GM10847 (cell line): Measurements from ENCODE around the gene MAP2K6.

Experiments
- POLR2A ChIP-seq: IDR thresholded peaks from 2 replicates; pipeline ENCODE4 v1.6.1; 2011; ENCODE audit not compliant: insufficient read length; ENCODE audit errors: extremely low read depth

MAP2K6 gene

DNA sequence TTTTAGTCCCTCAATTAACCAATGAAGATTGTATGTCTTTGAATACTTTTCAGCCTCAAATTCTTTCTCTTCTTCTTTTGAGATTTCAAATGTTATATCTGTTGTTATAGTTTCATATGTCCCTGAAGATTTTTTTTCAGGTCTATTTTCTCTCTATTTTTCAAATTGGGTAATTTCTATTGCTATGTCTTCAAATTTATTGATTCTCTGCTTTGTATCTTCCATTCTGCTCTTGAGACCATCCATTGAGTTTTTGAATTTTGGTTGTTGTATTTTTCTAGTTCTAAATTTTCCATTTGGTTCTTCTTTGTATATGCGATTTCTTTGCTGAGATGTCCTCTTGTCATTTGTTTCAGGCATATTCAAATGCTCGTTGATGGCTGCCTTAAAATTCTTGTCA is 26.7 kb downstream of the MAP2K6 start:
- no peak for TF ChIP-seq POLR2A

DNA sequence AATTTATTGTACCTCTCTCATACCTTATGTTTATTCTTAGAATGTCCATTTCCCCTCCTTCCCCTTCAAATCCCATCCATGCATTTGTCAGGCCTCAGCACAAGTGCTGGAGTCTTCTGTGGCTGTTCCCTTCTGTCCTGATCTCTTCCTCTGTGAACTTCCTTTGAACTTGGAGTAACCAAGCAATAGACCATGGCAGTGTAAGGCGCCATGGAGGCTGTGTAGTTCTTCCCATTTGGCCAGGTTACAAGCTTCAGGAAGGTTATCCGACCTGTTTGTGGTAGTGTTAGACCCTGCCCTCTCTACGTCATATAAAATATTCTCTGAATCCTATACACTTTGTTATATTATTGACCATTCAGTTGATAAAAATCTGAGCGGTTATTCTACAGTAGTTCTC is 28.6 kb downstream of the MAP2K6 start:
- TF ChIP-seq POLR2A, result no peak

DNA sequence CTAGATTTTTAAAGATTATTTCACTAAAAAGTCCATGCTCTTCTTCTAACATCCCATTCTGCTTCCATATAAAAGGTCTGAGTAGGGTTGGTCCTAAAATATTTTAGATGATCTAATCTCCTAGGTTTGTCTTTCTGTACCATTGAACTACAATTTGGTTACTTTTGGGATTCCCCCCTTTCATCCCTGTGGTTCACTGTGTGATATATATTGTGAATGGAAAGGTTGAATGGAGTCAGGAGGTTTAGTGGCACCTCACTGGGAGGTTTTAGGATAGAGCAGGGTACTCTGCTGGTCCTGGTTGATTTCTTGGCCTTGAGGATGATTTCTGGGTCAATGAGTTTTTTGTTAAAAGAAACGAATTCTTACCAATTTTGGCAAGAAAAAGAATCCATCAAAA is 29.5 kb downstream of the MAP2K6 start:
- TF ChIP-seq POLR2A, result no peak

DNA sequence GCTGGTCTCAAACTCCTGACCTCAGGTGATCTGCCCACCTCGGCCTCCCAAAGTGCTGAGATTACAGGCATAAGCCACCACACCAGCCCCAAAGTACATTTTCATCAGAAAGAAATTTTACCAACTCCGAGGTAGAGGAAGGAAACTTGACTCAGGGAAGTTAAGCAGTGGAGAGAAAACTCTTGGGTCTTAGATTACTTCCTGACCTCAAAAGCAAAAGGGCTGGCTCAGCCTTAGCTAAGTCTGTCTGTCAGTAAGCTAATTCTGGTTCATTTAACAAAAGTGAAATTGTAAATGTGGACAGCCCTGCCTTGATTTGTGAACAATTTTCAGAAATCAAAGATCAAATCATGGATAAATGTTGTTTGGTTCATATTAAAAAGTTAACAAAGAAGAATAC is 30.6 kb downstream of the MAP2K6 start:
- TF ChIP-seq POLR2A, result no peak

DNA sequence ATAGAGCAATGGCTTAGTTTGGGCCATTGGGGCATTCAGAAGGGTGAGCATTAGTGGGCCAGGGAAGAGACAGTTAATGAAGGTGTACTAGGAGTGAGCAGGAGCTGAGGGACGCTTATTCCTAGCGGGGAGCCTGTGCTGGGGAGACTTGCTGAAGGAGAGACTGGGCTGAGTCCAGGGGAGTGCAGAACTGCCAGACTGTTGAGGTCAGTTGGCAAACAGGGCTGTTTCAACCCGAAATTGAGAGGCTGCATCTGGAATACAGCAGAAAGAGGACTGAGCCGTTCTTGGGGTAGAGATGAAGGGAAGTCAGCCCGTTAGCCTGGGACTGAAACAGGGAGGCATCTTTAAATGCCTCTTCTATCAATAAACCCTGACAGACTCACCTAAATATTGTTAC is 33.2 kb downstream of the MAP2K6 start:
- TF ChIP-seq POLR2A, result no peak

DNA sequence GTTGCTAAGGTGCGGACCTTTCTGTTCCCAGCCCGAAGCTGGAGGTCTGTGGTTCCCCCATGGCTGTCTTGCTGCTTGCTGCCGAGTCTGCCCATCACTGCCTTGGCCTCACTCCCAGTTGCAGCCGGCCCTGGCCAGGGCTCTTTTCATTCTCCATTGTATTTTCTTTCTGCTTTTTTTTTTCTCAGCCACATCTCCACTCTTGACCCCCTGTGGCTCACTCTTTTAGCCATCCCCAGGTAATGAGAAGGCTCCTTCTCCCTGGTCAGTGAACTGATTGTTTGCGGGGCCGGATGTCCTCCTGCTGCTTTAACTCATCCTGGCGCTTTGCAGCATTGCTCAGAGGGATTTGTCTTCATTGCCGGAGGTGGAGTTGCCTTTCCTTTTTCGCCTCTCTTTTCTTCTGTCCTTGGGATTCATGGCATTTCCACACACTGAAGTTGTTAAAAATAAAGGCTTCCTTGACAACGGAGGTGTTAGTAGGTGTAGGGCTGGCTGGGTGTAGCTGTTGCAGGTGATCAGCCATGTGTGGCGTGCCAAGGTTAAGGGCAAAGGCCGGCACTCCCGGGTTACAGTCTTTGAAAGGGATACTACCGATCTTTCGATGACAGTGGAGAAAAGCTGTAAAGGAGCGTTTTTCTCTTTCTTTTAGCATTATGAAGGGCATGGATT is 34.1 kb downstream of the MAP2K6 start:
- TF ChIP-seq POLR2A, result no peak

DNA sequence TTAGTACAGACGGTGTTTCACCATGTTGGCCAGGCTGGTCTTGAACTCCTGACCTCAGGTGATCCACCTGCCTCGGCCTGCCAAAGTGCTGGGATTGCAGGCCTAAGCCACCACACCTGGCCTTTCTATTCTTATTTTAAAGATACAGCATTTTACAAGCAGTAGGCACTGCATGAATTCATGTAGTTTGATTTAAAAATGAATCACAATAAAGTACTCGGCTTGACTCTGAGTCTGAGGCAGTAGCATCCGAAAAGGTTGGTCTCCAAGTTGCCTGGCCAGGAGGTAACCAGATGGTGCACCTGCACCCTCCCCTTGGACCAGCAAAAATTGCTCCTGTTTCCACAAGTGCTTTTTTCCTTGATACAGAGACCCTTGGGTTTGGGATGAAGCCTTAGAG is 35.6 kb downstream of the MAP2K6 start:
- no peak for TF ChIP-seq POLR2A

DNA sequence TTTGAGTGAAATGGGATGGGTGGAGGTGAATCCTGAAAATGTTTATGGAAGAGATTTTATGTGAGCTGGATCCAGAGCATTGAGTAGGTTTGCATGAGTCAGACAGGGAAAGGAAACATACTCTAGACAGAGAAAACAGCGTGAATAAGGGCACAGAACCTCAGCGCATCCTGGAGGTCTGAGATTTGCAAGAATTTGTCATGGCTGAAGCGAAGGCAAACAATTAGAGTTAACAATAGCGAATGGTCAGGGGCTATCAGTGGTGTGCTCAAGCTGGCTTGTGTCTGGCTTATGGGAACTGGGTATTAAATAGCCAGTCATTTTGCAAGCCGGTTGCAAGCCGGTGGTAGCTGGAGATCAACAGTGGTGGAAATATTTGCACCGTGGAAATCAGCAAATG is 36.4 kb downstream of the MAP2K6 start:
- TF ChIP-seq POLR2A, result no peak

DNA sequence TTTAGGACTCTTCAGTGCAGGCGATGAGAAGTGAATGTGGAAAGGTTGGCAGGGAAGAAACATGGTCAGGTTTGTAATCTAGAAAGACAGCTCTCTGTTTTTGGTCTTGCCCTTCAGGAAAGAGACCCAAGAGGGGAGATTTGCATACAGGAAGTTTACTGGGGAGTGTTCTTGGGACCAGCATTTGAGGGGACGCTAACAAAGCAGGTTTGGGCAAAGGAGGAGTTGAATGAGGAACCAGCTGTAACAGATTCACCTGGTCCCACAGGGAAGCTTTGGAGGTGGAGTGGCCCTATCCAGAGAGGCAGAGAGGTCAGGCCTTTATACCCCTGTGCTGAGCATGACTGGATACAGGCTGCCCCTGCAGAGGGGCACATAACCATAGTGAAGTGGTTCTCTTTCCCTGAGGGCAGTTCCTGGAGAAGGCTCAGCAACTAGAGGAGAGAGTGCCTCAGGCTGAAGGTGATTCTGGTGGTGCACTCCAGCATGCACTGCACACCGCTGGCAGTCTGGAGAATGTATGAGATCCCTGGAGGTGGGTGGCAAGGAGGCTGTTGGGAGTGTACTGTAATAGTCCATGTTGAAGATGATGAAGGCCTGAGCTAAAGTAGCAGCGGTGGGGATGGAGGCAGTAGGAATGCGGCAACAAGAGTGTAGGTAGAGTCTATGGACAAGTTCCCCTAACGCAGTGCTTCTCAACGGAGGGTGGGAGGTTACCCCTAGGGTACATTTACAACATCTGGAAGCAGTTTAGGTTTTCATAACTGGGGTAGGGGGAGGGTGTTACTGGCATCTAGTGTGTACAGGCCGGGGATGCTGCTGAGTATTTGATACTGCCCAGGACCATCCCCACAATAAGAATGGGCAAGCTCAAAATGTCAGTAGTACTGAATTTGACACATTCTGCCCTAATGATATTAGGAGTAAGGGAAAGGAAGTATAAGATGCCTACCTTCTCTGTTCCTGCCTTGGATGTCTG is 37.2 kb downstream of the MAP2K6 start:
- no peak for TF ChIP-seq POLR2A

DNA sequence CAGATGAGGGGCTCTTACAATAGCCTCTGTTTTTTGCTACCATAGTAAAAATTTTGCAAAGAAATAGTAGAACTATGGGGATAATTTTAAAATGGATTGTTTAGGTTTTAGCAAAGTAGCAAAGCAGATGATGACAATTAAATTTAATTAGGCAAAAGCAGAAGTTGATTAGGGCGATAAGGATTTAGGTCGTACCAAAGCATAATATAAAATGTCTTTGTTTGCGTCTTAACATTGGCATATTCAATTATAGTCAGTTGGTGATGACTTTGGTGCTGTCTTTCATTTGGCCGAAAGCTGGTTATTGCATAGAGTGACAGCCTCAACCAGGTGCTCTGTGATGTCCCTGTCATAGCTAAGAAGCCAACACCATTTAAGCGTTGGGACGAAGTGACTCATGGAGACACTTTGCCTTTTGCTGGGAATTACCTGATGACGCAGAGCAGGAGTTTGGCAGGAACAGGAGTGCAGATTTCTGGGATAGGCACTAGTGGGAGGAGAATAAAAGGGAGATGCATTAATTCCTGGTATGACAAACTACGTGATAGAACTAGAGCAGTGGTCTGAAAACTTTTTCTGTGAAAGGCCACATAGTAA is 38.3 kb downstream of the MAP2K6 start:
- no peak for TF ChIP-seq POLR2A

DNA sequence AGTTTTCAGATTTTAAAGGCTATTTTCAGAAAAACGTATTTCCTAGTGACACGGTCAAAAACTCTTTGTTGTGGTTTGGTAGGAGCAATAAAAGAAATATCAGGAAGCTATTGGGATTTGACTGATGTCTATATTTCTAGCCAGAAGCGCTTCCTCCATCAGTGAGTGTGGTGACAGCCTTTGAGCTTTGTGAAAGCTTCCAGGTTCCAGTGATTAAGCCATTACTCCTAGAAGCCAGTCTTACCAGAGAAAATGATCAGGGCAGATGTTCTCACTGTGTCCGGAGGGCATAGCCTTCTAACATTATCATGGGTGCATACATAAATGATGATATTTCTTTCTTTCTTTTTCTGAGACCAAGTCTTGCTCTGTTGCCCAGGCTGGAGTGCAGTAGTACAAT is 39.6 kb downstream of the MAP2K6 start:
- TF ChIP-seq POLR2A, result no peak

DNA sequence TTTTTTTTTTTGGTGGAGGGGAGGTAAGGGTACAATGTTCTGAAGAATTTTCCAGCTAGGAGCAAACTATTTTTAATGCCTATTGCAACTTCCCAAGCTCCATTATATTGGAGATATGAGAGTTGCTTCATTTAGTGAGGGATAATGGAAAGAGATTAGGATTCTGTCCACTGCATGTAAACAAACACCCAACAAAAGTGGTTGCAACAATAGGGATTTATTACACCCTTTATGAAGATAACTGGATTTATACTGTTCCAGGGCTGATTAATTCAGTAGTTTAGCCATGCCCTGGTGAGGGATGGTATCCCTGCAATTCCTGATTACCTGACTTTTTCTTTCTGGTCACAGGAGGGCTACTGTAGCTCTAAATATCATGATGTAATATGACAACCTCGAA is 40.5 kb downstream of the MAP2K6 start:
- no peak for TF ChIP-seq POLR2A

DNA sequence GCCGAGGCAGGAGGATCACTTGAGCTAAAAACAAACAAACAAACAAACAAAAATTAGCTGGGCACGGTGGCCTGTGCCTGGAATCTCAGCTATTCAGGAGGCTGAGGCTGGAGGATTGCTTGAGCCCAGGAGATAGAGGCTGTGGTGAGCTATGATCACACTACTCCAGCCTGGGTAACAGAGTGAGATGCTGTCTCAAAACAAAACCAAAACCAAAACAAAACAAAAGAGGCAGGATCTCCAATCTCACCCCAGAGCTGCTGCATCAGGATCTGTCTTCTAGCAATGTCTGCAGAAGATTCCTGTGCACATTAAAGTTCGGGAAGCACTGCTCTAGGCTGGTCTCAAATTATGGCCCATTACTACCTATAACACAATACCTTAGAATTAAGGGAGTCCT is 43.1 kb downstream of the MAP2K6 start:
- TF ChIP-seq POLR2A, result no peak

DNA sequence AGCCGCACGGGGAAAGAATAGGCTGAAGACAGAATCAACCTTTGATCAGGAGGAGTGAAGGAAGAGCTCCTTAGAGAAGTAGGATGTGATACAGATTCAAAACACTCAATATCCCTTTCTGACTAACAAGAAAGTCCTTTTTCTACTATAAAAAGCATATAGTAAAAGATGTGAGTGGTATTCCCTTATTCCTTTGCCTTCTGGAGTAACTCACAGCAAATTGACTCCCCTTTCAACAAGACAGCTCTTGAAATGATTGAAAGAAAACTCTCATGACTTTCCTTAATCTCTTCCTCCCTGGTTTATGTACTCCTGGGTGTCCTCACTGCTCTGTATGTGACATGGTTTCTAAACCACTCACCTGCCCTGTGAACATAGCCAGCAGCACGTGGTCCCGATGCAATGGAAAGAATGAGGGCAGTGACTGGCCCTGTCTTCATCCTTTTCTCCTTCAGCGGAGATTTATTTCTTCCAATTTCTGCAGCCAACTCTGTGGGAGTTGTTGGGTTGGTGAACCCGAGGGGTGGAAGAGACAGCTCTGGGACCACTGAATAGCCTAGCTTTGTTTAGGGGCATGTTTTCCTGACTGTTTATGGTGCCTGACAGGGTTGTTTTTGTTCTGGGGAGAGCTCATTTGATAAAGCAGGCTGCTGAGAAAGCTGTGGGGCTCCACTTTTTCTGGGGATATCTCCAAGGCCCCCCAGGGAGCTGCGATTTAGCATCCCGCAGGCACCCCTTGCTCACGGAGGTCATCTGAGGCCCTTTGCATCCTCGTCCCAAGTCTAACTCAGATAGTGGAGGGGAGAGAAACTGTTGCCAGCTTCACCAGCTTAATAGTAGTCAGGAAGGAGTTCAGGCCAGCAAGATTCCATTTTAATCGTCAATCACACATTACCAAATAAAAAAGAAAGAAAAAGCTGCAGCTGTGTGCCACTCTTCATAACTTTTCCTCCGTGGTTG is 46.7 kb downstream of the MAP2K6 start:
- no peak for TF ChIP-seq POLR2A

DNA sequence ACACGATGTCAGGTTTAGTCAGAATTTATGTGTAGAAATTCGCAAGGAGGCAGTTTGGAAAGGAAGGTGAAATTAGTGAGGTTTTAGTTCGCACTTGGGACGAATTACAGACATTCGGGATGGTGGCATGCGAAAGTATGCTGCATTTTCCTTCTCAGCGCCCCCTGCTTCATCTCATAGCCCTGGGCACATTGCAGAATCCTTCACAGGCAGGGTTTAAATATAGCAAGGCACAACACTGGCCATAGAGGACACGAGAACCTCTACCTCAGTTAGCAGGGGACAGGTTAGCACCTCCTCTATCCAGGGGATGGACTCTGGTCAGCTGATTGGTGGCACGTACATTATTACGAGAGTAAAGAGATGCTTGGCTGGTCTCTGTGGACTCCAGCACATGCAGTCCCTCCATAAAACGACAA is 47.5 kb downstream of the MAP2K6 start:
- no peak for TF ChIP-seq POLR2A

DNA sequence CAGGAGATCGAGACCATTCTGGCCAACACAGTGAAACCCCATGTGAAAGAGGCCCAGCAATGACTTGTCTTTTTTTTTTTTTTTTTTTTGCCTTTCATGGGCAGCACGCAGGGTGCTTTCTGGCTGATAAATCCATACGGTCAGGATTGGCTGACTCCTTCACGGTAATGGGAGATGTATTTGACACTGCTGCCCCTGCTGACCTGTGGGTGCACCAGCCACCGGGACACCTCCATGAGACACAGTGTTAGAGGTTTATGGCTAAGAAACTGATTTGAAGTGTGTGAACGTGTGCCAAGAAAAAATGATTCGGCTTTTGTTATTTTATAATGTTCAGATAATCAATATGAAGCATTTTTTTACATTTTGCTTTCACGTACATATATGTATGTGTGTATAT is 48.4 kb downstream of the MAP2K6 start:
- no peak for TF ChIP-seq POLR2A

DNA sequence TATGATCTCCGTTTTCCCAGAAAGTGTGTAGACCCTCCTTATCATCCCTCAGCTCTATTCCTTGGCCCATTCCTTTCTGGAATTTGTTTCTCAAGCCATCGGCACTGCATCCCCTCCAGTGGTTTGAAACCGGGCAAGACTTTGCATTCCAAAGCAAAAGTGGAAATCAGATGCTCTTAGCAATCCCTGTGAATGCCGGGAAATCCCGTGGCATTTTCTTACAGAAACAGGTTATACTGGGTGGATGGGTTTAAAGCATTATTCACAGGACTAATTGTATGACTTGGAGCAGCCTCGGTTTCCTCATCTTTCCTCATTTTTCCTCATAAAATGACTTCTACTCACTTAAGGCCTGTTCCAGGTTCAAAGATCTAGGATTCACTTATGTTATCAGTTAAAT is 52.0 kb downstream of the MAP2K6 start:
- TF ChIP-seq POLR2A, result no peak
